Stimulated activated CD4-positive, alpha-beta T cell treated with anti-CD3 and anti-CD28 coated beads, Interleukin-12 subunit alpha, Interleukin-12 subunit beta, amount 100 ng/mL, for 48 hours (primary cell): ENCODE results near the gene SLIT1.

Experiments used
- DNase-seq, 3 donors: peaks; one replicate each; pipeline ENCODE4 v3.0.0-alpha.2; 2020; ENCODE audit warnings: low read depth in 2 of 3, low spot score in 1 of 3

SLIT1 gene

DNA sequence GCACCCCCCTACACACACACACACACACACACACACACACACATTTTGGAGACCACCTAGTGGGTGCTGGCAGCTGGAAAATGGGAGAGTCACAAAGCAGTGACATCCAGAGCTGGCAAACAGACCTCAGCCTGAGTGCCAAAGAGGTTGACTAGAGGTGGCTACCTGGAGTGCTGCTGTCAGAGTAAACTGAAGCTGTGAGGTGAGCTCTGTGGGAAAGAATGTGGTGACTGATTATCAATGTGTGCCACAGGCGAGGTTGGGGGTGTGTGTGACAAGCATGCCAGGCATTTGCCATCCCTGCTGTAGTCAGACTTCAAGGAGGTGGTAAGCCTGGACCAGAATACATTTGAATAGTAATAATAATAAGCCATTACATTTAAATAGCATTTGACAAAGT lies 120.6 kb downstream of the SLIT1 start:
- DNase-seq, result no peak

DNA sequence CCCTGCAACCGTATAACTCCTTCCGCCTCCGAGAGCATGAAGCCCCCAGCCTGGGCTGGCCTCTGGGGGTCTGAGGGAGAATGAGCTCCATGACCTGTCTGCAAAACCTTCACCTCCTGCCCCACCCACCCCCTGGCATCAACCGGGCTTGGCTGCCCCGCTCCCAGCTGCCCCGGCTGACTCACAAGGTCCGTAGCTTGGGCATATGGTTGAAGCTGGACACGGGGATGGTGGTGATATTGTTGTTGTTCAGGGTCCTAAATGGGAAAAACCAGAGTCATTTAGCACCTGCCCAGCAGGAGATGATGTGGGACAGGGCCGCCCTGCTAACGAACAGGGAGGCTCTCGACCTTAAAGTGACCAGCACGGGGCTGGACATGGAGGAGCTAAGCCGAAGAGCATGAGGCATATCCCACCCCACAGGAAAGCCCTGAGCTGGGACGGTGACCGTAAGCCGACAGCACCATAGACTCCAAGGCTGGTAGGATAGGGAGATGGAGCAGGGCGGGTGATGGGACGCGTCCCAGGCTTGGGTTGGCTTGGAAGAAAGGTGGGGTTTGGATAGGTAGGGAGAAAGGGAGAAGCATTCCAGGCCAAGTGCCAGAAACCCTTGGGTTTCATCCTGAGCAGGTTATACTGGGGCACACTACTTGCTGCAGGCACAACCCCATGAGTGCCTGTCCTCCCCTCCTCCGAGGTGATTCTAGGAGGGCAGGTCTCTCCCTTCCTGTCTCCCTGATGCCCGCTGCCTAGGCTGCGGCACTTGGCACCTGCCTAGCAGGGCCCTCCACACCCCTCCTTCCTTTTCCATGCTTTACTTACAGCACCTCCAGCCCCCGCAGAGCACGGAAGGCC lies 121.5 kb downstream of the SLIT1 start:
- DNase-seq, result no peak

DNA sequence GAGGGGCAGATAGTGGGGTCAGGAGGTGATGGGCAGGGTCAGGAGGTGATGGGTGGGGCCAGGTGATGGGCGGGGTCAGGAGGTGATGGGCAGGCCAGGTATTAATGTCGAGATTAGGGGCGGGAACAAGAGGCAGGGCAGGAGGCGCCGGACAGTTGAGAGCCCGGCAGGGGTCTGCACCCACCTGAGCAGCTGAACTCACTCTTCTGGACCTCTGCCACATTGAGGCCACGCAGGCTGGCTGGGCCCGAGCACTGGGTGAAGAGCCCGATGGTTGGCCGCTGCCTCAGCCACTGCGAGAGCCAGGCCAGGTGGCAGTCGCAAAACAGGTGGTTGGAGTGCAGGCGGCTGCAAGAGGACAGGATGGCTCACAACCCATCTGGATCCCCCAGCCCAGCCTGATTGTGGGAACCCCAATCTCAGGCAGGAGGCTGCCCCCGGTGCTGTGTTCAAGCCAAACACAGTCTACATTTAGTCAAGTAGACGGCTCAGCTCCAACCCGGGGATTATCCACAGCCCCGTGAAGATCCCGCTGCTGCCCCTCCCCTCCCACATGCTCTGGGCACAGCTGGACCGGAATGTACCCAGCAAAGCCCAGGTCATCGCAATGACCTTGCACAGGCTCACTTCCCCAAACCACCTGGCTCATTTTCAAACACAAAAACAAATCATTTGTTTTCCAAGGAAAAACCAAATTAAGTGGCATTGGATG lies 122.3 kb downstream of the SLIT1 start:
- no peak for DNase-seq

DNA sequence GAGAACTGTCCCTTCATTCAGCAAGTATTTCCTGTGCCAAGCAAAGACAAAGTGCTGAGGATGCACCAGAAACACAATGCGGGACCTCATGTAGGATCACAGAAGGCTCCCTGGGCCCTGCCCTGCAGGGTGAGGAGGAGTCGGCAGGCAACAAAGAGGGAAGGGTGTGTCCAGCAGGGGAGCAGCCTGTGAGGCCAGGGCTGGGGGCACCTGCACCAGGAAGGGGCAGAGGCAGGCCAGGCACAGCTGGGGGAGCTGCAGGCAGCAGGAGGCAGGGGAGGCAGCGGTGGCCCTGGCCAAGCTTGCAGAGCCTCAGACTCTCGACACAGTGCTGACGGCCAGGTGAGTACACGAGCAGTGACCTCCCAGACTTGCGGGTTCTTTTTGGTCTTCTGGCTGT lies 123.3 kb downstream of the SLIT1 start:
- no peak for DNase-seq

DNA sequence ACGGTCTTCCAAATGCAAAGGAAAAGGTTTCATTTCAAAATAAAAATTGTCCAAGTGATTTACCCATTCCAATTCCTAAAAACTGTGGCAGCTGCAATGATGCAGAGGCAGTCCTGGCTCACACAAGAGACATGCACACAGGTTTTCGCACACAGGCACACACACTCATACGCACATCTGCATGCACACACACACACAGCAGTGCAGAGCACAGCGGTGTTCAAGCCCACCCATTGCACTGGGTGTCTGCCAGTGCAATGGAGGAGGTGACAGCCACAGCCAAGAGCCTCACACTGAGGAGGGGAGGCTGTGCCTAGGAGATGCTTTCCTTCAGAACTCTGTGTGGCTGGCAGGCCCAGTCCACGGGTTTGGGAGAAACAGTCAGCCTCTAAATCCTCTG lies 123.7 kb downstream of the SLIT1 start:
- no peak for DNase-seq

DNA sequence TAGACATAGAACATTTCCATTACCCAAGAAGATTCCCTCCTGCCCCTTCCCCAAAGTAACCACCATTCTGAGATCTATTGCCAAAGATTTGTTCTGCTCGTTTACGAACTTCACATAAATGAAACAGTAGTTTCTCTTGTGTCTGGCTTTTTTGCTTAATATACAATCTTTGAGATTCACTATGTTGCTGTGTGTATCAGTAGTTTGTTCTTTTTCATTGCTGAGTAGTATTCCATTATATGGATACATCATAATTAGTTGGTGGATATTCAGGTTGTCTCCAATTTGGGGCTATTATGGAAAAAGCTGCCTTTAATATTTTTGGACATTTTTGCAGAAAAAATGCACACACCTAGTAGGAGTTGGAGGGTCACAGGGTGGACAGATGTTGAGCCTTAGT lies 124.3 kb downstream of the SLIT1 start:
- DNase-seq, result no peak

DNA sequence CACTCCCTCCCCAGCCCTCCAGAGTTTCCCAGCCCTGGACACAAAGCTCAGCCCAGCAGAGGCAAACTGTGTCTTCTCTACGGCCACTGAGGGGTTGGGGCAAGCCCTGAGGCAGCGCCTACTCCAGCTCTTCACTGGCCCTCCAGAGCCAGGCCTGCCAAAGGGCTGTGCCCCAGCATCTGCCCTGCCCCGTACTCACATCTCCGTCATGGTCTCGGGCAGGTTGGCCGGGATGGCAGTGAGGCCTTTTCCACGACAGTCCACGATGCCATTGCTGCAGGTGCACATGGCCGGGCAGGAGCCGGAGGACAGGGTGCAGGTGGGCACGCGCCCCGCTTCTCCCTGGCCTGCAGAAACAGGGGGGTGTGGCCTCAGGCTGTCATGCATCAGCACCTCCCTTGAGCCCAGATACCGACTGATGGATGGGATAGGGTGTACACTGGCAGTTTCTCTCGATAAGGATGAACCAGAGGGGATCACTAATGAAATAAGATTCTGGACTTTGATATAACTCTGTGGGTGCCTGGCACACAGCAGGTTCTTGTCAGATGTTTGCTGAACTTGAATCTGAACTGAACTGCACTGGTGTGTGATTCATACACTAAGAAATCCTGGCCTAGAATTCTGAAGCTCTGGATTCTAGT lies 125.2 kb downstream of the SLIT1 start:
- no peak for DNase-seq

DNA sequence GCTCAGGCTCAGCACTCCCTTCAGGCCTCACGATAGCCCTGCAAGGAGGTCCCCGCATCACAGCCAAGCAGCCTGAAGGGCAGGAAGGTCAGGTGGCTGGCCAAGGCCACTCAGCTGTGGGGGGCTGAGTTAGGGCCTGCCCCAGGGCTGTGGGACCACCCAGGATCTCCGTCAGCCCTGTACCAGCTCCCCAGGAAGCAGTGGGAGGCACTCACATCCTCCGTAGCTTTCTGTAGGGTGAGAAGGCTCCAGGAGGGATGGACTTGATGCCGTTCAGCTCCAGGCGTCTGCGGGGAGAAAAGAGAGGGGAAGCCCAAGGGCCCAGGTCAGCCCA lies 125.9 kb downstream of the SLIT1 start:
- DNase-seq, result no peak

DNA sequence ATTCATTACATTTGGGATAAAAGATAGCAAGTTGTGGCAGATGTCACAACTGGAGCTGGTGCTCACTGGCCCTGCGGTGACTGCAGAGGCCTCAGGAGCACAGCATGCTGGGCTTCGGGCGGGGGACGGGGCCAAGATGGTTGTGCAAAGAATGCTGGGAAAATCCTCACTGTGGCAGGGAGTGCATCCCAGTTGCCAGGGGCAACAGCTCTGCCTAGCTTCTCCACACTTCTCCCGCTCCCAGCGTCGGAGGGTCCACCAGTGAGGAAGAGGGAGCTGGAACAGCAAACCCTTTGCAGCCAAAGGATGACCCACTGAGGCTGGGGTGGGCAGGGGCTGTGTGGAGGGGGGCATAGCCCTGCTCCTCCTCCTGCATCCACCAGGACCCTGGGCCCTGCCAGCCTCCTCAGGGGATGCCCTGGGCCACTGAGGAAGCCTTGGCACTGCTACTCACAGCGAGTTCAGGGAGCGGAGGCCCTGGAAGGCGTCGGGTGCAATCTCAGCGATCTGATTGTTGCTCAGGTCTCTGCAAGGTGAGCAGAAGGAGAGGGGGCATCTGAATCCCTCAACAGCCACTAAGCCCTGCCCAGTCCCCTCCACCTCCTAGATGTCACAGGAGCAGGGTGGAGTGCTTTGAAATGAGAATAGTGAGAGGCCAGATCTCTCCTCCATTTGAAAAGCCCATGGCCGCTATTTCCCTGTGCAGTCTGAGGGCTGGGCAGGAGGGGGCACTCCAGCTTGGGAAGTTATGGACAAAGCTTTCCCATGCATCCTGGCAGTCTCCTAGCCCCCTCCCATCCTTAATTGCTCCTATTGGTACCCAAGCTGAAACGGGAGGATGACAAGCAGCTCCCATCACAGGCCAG lies 126.5 kb downstream of the SLIT1 start:
- no peak for DNase-seq

DNA sequence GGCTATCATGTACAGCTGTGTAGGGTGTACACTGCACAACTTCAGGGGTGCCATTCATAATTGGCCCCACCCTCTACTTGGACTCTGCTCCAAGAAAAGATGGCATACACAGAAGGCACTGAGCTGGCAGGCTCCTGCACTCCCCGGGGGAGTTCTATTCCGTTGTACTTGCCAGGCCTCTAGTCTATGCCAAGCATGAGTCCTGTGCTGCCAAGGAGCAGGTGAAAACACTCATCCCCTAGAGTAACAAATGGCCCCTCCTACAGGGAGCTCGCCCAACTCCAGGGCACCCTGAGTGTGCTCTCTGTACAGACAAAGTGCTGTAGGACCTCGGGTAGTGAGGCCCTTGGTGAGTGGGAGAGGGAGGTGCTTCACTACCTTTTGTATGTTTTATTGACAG lies 127.2 kb downstream of the SLIT1 start:
- no peak for DNase-seq

DNA sequence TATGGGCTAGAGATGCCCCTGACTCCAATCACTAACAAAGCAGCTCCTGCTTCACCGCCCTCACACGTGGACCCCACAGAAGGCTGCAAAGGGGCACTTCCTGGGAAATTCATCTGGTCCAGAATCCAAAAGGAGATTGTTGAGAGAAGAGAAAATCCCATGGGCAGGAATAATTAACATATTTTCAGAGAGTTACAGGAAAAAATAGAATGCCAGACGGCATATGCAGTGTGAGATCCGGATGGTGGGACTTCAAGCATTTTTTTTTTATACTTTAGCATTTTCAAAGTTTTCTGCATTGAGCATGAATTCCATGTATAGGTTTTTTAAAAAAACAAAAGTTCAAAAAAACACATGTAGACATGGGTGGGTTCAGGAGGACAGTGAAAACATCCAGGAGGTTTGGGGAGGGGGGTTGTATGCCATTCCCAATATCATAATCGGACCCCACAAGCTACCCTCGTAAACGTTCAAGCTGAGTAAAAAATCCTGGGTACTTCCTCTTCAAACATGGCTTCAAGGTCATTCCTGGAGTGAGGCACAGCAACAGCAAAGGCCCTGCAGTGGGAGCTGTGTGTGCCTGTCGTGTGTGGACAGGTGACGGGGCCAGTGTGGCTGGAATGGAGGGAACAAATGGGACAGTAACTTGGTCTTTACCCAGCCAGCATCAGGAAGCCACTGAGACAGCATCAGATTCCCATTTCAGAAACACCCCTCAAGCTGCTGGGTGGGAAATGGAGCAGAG lies 128.1 kb downstream of the SLIT1 start:
- no peak for DNase-seq

DNA sequence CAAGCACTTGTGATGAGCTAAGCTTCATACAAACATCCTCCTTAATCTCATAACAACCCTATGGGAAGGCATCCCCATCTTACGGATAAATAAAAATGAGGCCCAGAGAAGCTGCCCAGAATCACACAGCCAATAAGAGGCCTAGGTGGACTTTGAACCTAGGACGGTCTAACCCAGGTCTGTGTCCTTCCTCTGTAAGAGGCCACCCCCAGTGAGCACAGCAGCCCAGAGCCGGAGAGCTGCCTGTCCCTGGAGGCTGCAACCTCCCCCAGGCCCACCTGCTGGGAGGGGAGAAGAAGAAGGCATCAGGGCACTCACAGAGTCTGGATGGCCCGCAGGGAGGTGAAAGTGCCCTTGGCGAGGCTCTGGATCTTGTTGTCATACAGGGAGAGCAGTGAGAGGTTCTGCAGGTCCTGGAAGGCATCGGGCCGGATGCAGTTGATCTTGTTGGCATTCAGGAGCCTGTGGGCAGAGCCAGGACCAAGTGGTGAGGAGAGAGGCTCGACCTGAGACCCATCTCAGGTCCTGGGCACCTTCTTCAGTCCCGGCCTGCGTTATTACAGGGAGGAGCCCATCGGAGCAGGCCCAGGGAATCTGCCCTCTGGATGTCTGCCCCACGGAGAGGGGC lies 129.6 kb downstream of the SLIT1 start:
- DNase-seq, result no peak

DNA sequence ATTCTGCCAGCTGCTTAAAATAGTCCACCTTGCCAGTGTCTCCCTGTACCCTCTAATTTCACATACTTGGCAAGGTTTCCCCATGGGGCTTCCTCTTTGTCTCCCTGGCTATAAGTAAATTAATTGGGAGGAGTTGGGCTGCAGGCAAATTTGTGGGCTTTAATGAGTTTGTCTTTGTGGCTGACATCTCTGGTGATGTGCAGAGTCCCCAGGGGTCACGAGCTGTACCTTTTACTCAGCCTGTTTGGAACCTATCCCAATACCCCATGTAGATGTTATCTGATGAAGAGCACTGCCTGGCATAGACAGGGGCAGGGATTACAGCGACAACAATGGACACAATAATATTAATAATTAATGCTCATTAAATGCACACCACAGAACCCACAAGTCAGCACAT lies 132.5 kb downstream of the SLIT1 start:
- DNase-seq, result no peak

DNA sequence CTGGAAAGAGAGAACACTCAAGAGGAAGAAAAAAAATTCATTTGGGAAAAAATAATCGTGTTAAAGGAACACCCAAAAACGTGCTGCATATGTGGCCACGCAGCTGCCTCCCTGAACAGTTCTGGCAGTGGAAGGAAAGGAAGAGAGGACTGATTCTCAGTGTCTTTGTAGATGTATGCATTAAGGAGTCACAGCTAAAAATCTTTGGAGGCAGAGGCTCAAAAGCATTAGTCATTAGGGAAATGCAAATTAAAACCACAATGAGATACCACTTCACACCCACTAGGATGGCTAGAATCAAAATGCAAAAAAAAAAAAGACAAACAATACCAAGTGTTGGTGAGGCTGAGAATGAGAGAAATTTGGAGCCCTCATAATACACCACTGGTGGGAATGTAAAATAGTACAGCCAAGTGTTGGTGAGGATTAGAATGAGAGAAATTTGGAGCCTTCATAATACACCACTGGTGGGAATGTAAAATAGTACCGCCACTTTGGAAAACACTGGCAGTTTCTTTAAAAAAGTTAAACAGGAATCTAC lies 134.7 kb downstream of the SLIT1 start:
- DNase-seq, result no peak

DNA sequence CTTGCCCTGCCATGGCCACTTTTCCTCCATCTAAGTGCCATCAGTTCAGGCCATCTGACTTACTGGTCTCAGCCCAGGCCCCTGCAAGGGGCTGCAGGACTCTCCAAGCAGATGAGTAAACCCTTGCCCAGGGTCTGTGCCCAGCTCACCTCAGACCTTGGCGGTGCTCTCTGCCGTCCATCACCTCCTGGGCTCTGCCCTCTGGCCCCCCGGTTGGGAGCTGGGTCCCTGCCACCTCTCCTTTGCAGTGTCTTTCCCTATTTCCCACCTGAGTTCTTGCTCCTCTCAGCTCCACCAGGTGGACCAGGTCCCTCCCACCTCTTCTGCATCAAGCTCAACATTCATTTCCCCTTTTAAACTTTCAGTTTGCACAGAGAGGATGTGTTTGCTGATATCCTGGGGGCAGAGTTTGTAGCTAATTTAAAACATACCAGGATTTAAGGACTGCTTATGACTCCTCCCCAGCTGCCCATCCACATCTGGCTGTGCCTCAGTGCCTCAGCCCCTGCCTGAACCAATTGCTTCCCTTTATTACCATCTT lies 135.5 kb downstream of the SLIT1 start:
- DNase-seq, result no peak

DNA sequence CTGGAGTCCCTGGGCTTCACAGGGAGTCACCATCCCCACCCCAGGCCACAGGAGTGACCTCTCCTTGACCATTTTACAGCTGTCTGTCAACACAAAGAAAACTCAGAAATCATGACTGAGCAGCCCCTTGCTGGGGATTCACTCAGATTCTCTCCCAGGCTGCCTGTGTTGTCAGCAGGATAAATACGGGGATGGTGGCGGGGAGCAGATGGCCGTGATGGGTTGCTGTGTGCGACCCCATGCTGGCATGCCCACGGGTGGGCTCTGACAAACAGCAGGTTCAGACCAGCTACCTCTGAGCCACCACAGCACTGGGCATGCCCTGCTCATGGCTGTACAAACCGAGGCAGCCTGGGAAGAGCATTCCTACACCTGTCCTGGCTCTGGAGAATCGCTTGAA lies 136.1 kb downstream of the SLIT1 start:
- no peak for DNase-seq

DNA sequence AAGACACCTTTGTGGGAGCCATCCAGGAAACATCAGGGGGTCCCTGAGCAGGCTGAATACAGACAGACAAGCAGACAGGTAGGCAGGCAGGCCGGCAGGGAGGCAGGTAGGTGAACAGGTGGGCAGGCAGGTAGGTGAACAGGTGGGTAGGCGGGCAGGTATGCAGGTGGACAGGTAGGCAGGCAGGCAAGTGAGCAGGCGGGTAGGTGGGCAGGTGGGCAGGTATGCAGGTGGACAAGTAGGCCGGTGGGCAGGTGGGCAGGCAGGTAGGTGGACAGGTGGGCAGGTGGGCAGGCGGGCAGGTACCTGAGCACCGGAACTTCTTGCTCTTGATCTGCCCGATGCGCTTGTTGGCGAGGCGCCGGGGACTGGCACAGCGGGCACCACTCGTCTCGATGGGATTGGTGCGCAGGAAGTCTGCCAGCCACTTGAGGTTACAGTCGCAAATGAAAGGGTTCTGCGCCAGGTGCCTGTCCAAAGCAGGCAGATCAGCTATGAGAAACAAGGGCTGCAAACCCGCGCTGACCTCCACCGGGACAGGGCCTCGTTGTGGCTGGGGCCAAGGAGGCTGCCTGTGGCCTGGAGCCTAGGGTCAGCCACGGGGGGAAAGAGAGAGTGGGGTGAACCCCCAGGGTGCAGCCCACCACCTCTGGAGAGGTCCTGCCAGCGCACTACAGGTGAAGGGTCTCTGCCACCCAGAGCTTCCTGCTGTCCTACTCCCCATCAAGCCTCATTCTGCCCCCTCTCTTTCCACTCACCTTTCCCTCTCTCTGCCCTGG lies 136.9 kb downstream of the SLIT1 start:
- DNase-seq, result no peak

DNA sequence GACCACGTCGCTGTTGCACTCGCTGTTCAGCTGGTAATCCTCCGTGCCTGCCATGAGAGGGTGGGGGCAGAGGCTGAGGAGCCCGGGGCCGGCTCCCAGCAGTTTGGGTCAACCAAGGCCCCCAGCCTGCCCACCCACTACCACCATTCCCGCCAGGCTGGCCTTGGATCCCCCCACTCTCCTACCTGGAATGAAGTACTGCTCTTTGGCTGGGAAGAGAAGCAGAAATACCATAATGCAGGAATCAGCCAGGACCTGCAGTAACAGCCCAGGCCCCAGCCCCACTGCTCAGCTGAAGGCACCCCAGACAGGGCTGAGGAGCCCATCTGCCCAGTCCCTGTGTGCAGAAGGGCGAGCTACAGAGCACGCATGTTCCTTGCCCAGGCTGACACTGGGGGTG lies 138.0 kb downstream of the SLIT1 start:
- no peak for DNase-seq
